Activated naive CD4-positive, alpha-beta T cell treated with anti-CD3 and anti-CD28 coated beads, Interleukin-2, amount 50 U/mL, for 72 hours (primary cell): ENCODE results near the gene MIAT. TPM values are rescaled to one million over a fixed set of nuclear protein-coding genes. Genes with fewer than 3 reads are reported as not detected.

Source experiments
- ATAC-seq, 2 donors: fragments of 150-1000 bp; cut with Tn5 transposase; 2 replicates each; pipeline ENCODE4 v1.10.0; 2021; ENCODE audit warnings: mild to moderate bottlenecking in 2 of 2, moderate library complexity in 2 of 2
- DNase-seq, 2 donors: peaks; one replicate each; pipeline ENCODE4 v3.0.0; 2021 to 2022; ENCODE audit warnings: low spot score in 2 of 2
- H3K27ac Mint-ChIP-seq, 2 donors: one replicate each; pipeline ENCODE4 v1.8.0; 2022; ENCODE audit warnings: mild to moderate bottlenecking in 2 of 2, mixed read lengths in 2 of 2
- H3K36me3 Mint-ChIP-seq, 2 donors: one replicate each; pipeline ENCODE4 v1.8.0; 2022; ENCODE audit warnings: mixed read lengths in 2 of 2
- H3K9me3 Mint-ChIP-seq, 2 donors: one replicate each; pipeline ENCODE4 v1.8.0; 2022; ENCODE audit warnings: mixed read lengths in 2 of 2
- total RNA-seq, 2 donors: library from RNA; stranded (reverse); gene quantifications; one replicate each; pipeline ENCODE4 v1.2.3, GENCODE V29; 2022

MIAT gene
- total RNA-seq, 2 donors from 2014 or later = 11.4 to 138 TPM

DNA sequence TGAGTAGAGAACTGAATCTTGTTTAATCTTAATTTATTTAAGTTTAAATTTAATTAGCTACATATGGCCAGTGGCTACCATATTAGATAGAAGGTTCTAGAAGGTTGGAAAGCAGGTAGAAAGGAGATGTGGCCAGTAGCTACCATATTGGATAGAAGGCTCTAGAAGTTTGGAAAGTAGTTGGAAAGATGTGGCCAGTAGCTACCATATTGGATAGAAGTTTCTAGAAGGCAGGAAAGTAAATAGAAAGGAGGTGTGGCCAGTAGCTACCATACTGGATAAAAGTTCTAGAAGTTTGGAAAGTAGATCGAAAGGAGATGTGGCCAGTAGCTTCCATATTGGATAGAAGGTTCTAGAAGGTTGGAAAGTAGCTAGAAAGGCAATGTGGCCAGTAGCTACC is 33.4 kb upstream of the MIAT start:
- no peak for DNase-seq
- peak overlapping the region in 1 of 2 donors; percentile 34 for H3K27ac Mint-ChIP-seq
- H3K9me3 Mint-ChIP-seq = peaks cover 8 to 9% of the 10 kb centered on the region in 2 donors
- ATAC-seq = no peak
- no peaks in the 10 kb centered on the region for H3K36me3 Mint-ChIP-seq

DNA sequence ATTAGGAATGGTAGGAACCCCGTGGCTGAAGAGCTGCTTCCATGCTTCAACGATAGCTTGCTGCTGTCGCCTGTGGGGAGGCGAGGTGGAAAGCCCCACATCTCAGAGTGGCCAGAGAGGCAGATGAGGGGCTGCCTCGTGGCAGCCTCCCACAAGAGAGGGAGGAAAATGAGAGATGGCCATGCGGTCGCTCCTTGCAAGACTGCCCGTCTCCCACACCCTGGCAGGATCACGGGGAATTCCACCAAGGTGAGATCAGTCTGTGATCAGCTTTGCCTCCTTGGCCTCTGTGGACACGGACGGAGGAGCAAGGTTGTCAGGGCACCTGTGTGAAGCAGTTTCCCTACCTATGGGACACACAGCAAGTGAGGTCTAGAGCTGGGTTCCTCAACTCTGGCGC is 32.6 kb upstream of the MIAT start:
- Mint-ChIP-seq H3K9me3 (peaks cover 8 to 9% of the 10 kb centered on the region in 2 donors), H3K27ac (peak overlapping the region in 1 of 2 donors; percentile 8), H3K36me3 (no peaks in the 10 kb centered on the region)
- ATAC-seq (no peak), DNase-seq (no peak)

DNA sequence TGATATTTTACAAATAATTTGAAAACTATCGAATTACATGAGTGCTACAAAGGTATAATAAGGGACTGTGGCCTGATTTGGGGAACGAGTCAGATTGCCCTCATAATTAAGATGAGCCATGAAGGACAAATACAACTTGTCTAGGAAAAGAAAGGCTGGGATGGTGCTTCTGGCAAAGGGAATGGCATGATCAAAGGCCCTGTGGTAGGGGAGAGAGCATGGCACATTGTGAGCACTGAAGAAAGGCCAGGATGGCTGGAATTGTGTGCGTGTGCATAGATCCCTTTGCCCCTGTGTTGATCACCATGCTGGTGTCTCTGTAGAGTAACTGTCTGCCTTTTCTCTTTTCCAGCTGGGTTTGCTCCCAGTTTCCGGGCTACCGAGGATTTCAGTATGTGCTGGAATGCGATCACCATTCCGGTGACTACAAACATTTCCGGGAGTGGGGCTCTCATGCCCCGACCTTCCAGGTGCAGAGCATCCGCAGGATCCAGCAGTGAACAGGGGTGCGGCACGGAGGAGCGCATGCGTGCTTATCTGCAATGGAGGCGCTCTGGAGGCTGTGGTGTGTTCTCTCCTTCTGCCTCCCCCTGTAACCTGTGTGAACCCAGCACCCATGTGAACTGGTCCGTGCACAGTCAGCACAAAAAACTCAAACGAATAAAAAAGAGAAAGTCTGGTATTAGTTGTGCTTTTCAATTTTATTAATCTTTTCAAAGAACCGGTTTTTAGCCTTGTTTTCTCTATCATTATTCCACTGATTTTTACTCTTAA is 27.2 kb upstream of the MIAT start:
- H3K36me3 Mint-ChIP-seq = no peaks in the 10 kb centered on the region
- no peak for ATAC-seq

DNA sequence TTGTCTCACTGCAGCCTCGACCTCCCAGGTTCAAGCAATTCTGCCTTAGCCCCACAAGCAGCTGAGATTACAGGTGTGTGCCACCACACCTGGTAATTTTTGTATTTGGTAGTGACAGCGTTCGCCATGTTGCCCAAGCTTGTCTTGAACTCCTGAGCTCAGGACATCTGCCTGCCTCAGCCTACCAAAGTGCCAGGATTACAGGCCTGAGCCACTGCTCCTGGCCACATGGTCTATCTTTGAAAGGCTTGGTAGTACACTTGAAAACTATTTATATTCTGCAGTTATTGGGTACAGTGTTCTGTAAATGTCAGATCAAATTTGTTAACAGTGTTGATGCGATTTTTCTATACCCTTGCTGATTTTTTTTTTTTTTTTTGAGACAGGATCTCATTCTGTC is 26.1 kb upstream of the MIAT start:
- ATAC-seq (no peak), DNase-seq (no peak)
- Mint-ChIP-seq H3K27ac (no peak overlapping the region), H3K36me3 (no peaks in the 10 kb centered on the region), H3K9me3 (peaks cover 0 to 4% of the 10 kb centered on the region in 2 donors)

More for the DNA sequence above, 27.2 kb upstream of the MIAT start:
- Mint-ChIP-seq H3K9me3 (peaks cover 0 to 4% of the 10 kb centered on the region in 2 donors), H3K27ac (no peak overlapping the region)
- no peak for DNase-seq

DNA sequence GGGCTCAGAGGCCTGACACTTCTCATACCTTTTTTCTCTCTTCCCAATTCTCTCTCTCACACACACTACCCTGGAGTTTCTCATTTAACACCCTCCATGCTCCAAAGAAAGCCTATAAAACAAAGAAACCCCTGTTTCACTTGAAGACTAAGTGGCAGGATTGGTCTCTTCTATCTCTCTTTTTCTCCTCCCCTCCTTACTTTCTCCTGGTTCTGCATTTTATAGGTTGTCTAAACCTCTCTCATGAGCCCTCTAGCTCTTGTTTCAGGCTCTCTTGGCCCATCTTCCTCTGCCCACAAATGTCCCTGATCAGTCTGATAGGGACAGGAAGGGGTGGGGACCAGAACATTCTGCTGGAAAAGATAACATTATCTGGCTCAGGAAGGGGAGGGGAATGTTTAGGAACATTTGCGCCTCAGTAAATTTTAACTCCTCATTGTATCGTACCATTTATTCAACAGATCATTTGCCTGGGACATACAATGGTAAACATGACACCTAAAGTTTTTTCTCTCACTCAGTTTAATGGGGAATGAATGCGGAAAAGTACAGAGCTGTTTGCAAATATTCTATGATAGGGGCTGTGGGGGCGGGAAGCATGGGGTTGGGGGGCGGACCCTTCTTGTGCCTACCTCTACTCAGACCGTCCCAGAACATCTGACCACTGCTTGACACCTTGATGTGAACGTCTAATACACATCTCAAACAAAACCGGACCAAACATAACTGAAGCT is 24.8 kb upstream of the MIAT start:
- Mint-ChIP-seq H3K9me3 (peaks cover 0 to 4% of the 10 kb centered on the region in 2 donors), H3K27ac (peak overlapping the region in 1 of 2 donors; percentile 24), H3K36me3 (no peaks in the 10 kb centered on the region)
- no peak for ATAC-seq
- no peak for DNase-seq

DNA sequence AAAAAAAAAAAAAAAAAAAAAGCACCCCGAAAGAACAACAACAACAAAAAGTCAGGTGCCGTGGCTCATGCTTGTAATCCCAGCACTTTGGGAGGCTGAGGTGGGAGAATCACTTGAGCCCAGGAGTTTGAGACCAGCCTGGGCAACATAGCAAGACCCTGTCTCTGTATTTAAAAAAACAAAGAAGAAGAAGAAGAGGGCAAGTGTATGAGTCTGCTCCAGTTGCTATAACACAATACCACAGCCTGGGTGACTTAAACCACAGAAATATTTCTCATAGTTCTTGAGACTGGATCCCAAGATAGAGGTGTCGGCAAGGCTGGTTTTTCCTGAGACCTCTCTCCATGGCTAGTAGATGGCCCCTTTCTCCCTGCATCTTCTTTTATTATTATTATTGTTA is 23.2 kb upstream of the MIAT start:
- Mint-ChIP-seq H3K36me3 (no peaks in the 10 kb centered on the region), H3K27ac (no peak overlapping the region)
- ATAC-seq = no peak

DNA sequence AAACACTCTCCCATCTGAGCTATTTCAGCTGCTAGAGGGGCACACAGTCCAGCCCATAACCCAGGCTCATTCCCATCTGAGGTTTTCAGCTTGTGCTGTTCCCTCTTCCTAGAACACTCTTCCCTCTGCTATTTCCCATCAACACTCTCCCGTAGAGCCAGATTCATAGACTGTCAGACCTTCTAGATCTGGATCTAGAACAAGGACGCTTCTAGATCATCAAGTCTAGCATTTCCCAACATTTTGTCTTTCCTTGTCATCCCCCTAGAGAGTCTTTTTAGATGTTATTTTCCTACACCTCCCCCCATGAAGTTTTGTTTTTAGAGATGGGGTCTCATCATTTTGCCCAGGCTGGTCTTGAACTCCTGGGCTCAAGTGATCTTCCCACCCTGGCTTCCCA is 22.3 kb upstream of the MIAT start:
- no peak for DNase-seq
- Mint-ChIP-seq H3K27ac (no peak overlapping the region), H3K36me3 (no peaks in the 10 kb centered on the region), H3K9me3 (no peaks in the 10 kb centered on the region)
- ATAC-seq = no peak

More for the DNA sequence above, 23.2 kb upstream of the MIAT start:
- no peaks in the 10 kb centered on the region for H3K9me3 Mint-ChIP-seq
- no peak for DNase-seq

DNA sequence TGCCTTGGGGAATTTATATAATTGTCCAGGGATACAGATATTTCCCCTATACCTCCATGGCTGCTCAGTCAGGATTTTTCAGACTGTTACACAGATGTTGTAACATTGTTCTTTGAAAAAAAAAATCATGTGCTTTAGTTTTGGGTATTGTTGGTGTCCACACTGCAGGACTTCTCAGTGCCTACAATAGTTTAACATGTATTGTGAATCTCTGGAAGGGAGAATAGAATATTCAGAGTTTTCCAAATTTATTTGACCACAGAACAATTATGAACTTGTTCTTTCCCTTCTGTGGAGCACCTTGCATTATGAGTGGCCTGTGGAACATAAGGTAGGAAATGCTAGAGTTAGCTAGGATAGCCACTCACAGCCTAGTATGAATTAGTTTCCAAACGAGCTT is 21.1 kb upstream of the MIAT start:
- DNase-seq = no peak
- Mint-ChIP-seq H3K36me3 (no peaks in the 10 kb centered on the region), H3K27ac (no peak overlapping the region), H3K9me3 (no peaks in the 10 kb centered on the region)
- ATAC-seq = no peak

DNA sequence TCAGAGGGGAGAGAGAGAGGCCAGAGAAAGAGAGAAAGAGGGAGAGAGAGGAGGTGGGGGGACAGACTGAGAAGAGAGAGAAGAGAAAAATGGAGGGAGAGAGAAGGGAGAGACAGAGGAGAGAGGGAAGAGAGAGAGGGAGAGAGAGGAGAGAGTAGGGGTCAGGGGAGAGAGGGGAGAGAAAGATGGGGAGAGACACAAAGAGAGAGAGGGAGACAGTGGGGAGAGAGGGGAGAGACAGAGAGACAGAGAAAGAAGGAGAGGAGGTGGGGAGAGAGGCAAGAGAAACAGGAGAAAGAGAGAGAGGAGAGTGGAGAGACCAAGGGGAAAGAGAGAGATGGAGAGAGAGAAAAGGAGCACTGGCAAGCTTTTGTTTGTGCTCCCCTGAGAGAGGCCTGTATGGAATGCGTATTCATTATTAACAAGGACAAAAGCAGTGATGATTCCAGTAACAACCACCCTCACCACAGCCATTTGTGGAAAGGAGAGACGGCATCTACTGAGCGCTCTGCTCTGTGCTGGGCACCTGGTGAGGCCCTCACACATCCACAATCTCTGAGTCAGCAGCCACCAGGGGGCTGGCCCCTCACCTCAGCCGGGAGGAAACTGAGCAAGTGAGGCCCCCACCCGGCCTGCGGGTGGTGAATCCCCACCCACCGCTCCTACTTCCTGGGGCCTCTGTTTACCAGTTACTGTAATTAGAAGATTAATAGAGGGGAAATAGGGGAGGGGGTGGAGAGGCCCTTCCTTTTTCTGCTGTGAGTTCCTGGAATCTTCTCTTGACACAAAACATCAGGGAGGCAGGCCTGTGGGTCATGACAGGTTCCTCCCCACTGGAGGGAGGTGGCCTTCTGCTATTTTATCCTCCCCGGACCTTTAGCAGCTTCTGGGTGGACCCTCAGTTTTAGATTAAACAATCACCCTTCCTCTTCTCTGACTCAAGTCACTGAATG is 14.6 kb upstream of the MIAT start:
- Mint-ChIP-seq H3K36me3 (no peaks in the 10 kb centered on the region), H3K27ac (peak overlapping the region; percentile 91 to 98), H3K9me3 (no peaks in the 10 kb centered on the region)
- peak; percentile 91 to 97 for ATAC-seq
- peak; percentile 77 to 88 for DNase-seq

DNA sequence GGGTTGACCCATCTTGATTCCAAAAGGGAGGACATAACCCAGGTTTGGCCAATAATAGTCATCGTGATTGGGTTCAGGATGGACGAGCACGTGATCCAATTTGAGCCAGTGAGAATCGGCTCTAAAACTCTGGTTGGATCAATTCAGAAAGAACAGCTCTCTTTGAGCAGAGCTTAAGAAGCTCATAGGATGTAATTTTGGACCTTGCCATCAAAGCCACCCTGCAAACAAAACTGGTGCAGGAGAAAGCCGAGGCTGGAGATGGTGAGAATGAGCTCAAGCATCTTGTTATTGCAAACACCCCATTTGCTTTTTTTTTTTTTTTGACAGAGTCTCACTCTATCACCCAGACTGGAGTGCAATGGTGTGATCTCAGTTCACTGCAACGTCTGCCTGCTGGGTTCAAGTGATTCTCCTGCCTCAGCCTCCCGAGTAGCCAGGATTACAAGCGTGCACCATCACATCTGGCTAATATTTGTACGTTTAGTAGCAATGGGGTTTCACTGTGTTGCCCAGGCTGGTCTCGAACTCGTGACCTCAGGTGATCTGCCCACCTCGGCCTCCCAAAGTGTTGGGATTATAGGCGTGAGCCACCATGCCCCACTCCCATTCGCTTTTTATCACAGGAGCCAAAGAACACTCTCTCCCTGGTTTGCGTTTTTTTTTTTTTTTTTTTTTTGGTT is 13.8 kb upstream of the MIAT start:
- Mint-ChIP-seq H3K36me3 (no peaks in the 10 kb centered on the region), H3K9me3 (no peaks in the 10 kb centered on the region), H3K27ac (peak overlapping the region in 1 of 2 donors; percentile 98)
- peak in 1 of 2 donors; percentile 3 for ATAC-seq
- no peak for DNase-seq

DNA sequence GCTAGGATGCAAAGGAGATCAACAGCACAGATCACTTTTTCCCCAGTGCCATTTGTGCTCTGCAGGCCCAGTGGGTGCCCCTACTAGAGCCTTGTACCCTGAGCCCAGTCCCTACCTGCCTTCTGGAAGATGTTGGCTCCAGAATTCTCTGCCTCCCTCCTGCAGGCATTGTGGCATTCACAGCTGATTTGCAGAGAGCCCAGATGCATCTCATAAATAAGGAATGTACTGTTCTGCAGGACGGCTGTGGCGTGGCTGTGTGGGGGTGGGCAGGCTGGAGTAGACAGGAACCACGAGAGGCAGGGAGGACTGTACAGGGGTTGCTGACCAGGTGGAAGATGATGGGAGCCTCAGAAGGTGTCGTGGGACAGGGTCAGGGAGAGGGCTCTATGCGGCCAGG is 11.2 kb upstream of the MIAT start:
- no peaks in the 10 kb centered on the region for H3K36me3 Mint-ChIP-seq
- H3K27ac Mint-ChIP-seq = no peak overlapping the region
- H3K9me3 Mint-ChIP-seq = no peaks in the 10 kb centered on the region
- no peak for DNase-seq
- ATAC-seq = no peak

DNA sequence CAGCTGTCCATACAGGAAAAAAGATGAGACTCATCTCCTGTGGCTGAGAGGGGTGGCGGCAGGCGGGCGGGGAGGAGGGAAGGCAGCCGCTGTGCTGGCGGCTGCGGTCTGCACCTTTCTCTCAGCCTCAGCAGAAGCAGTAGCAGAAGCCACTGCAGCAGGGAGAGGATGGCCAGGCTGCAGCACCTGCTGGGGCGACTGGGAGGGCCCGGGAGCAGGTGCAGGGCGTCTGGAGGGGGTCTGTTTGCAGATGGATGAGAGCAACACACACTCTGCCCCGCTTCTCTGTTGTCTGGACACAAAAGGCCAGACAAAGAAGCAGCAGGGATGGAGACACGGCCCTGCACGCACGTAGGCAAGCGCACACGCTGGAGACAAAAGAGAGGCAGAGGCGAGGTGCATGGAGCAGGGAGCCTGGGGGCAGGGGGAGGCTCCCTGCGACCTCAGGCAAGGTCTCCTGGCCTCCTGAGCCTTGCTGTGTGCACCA is 9.3 kb upstream of the MIAT start:
- peak in 1 of 2 donors; percentile 36 for DNase-seq
- Mint-ChIP-seq H3K27ac (no peak overlapping the region), H3K36me3 (no peaks in the 10 kb centered on the region)

DNA sequence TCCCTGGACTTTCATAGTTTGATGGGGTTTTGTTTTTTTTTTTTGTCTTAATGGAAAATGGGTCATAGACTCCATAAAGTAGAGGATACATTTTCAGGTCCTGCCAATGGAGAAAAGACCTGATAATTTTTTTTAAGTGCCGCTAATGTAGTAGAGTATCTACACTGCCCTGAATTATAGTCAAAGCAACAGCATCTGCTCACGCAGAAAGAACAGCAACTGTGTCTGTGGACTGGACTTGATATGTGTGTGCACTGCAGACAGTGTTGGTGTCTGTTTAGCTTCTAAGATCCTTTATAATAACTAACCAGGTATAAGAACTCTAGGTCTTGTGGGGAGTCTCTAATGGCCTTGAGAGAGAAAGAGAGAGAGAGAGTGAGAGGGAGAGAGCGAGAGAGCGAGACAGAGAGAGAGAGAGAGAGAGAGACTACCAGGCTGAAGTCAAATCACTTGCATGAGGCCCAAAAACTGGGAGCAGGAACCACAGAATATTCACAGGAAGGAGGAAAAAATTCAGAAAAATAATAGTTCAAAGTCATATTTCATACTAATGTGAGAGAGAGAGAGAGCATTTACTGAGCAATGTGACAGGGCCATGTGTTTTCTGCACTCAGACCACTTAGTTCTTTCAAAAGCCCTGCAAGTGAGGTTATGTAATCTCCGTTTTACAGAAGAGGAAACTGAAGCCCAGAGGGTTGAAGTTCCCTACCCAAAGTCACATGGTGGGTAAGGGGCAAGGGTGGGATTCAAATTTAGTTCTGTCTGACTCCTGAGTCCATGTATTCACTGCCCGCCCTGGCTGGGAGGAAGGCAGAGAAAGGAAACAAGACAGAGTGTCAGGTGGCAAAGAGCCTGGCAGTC is 8.6 kb upstream of the MIAT start:
- ATAC-seq = no peak
- H3K36me3 Mint-ChIP-seq = no peaks in the 10 kb centered on the region
- H3K27ac Mint-ChIP-seq = no peak overlapping the region
- DNase-seq = no peak
- H3K9me3 Mint-ChIP-seq = no peaks in the 10 kb centered on the region

More for the DNA sequence above, 9.3 kb upstream of the MIAT start:
- no peaks in the 10 kb centered on the region for H3K9me3 Mint-ChIP-seq
- ATAC-seq = peak; percentile 27 to 45

DNA sequence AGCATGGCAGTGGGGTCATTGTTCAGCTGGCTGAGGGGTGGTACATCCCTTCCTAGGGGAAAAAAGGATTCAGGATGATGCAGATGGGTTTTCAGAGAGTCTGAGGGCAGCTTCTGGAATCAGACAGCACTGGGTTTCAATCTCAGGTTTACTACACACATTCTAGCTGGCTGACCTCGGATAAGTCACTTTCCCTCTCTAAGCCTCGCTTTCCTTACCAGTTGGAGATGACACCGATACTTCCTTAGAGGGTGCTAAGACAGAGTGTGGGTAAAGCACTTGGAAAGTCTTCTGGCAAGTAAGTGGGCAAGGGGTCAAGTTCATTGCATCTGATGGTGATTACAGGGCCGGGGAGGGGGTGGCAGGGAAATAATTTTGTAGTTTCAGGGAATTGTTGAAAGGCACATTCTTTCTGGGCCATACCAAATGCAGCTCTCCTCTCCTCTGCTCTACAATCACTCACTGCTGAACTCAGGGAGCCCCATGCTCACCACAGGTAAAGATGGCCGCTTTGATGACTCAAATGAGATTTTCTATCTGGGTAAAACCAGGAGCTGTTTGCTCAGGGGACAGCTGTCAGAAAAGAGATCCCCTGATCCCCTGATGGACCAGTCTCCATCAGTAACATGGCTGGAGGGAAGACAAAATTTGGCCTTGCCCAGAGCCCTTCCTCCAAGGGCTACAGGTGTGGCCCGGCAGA is 6.5 kb upstream of the MIAT start:
- Mint-ChIP-seq H3K36me3 (no peaks in the 10 kb centered on the region), H3K27ac (peak overlapping the region; percentile 5 to 48), H3K9me3 (no peaks in the 10 kb centered on the region)
- ATAC-seq = peak; percentile 63 to 83
- DNase-seq = no peak

DNA sequence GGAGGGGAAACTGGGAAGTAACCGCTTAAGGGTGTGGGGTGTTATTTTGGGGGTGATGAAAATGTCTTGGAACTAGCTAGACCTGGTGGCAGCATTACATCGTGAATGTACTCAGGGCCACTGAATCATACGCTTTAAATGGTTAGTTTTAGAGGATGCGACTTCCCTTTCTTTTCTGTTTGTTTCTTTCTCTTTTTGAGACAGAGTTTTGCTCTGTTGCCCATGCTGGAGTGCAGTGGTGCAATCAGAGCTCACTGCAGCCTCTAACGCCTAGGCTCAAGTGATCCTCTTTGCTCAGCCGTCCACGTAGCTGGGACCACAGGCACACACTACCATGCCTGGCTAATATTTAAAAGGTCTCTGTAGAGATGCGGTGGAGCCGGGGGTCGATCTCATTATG is 5.6 kb upstream of the MIAT start:
- ATAC-seq = no peak
- no peaks in the 10 kb centered on the region for H3K9me3 Mint-ChIP-seq
- DNase-seq = no peak
- no peak overlapping the region for H3K27ac Mint-ChIP-seq
- no peaks in the 10 kb centered on the region for H3K36me3 Mint-ChIP-seq
